G401.6 (cell line): ENCODE results near the gene PLEKHA7.

Experiments
- FAIRE-seq: peaks from 2 replicates; lab custom pipeline; 2012; peaks lifted over from hg19 to GRCh38; lab: Jason Lieb, UNC

PLEKHA7 gene

DNA sequence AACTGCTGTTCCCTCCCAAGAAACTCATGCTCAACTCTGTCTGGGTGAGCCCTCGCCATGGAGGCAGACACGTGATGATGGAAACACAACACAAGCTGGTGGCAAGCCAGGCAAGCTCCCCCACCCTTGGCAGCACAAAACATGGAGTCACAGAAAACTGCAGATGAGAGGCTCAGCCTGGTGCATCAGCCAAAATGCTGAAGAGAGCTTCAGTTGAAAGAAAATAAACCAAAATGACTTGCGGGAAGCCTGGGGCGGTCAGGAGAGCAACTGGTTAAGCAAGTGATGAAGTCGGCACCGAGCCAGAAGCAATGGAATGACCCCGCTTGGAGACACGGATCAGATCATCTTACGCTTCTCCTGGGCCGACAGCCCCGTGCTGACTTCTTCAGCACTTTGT lies 207.4 kb downstream of the PLEKHA7 start:
- FAIRE-seq: no peak

DNA sequence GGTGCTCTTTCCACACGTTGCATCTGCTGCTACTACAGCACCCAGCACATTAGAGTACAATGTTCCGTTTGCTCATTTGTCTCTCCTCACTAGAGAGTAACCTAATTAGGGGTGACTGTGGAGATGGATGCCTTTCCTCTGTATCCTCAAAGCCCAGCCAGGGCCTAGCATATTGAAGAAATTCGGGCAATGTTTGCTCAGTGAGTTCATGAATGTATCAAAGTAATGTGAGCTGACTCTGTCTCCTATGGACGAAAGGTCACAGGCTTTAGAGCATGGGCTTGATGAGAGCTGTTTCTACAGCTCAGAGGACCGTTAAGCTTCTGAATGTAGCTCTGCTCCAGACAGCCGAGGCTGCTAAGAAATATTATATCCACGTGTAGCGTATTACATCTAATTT lies 208.3 kb downstream of the PLEKHA7 start:
- FAIRE-seq: no peak

DNA sequence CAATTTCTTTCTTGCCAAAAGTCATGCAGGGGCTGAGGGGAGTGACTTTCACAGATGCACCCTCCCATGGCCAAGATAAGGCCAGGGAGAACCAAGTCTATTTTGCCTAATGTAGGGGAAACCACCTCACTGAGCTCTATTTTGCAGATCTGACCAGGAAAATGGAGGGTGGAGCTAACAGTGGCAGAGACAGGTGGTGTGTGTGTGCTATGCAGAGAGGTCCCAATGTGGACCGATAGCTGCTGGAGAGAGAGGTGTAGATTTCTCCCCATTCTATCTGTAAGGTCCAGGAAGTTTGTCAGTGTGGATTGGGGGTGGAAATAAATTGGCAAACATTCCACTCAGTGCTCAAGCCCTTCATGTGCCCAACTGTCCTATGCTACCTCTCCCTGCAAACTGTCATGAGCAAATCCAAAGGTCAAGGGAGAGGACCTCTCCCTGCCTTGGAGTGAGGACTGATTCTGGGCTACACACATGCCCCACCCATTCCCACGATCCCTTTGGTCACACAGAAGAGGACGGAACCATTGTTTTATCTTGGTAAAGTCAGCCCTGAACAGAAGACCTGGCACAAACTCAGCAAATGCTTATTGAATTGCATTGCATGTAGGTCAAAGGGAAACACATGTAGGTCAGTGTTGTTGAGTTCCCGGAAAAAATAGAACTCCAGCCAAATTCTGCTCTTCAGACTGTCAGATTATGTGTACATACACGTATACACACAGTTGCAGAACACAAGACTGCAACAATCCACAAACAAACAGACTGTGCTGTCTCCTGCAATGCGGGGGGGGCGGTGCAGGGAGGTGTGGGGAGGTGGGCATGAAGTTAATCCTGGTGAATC lies 209.9 kb downstream of the PLEKHA7 start:
- no peak for FAIRE-seq

DNA sequence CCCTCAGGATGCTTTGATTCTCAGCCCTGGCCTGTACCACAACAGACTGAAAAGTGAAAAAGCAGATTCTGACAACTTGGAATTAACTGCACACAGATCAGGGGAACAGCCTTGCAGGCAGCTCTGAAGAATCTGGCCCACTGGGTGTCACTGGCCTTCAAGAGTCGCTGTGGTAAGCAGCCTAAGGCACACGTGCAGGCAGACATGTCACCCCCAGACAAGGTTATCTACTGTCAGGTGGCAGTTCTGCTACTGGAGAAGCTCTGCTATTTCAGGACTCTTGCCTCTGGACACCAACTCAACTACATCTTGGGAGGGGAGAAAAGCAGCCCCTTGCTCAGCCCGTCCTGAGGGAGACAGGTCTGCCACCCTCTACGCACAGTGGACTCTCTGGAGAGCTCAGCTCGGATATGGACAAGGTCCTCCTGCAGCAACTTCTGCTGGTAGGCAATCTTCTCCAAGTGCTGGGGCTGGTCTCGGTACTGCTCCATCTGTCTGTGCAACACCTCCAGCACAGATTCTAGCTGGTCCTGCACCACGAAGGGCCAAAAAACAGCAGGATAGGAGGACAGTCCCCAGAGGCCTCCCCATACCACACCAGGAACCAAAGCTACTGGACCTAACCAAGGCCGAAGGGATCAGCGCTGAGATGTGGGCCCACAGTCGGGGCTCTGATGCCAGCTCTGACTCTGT lies 212.8 kb downstream of the PLEKHA7 start:
- no peak for FAIRE-seq

DNA sequence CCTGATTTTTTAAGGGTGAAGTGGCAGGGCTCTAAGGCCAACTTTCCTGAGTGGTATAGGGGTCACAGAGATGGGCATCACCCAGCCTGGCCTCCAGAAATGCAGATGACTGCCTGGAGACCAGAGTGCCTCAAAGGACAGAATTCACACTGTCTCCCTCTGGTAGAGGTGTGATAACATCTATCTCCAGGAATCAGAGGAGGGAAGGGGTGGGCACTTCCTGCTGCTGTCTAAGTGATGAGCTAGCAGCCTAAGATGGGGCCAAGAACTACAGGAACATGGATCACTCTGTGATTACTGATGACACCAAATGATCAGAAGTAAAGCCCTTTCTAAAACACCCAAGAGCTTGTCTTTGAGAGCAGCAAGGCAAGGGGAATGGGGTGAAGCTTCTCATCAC lies 213.8 kb downstream of the PLEKHA7 start:
- no peak for FAIRE-seq

DNA sequence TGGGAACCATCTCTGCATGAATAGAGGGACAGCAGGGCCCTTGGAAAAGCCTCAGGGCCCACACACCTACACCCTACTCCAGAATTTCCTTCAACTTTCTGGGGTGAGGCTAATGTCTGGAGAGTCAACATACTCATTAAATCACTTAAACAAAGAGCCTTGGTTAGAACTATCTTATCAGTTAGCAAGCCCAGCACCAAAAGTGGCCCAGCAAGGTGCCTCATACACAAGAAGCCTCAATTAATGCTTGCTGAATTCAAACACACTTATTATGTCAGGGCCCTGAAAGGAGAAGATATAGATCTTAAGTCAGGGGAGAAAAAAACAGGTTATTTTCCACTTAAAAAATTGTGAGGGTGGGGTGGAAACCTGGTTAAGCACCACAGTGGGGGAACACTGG lies 214.3 kb downstream of the PLEKHA7 start:
- FAIRE-seq: no peak

DNA sequence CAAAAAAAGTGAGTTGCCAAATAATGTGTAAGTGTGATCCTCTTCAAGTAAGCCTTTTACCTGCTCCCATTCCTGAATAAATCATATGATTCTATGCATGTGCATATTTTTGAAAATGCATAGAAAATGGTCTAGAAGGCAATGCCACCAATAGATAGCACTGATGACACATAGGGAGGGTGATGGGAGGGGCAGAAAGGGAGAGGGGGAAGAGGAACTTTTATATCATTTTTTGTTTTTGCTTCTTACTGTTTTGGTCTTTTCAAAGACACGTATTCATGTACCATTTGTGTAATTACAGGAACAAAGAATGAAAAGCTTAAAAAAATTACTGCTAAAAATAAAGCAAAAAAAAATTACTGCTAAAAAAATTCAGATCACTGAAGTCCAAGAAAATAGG lies 215.0 kb downstream of the PLEKHA7 start:
- no peak for FAIRE-seq

DNA sequence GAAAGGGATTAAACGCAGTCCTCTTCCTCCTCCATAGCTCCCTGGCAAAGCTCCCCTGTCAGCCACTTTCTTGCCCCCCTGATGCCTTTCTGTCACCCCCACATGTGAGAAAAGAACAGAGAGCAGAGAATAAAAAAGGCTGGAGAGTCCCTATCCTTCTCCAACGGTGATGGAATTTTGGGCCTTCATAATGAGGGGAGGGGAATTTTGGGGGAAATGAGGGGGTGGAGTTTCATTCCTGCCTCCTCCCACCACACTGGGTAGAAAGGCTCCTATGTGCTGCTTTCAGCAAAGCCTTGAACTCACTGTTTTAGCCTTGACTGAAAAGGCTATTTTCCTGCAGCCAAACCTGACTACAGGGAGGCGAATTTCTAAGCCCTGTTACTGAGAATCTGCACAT lies 216.4 kb downstream of the PLEKHA7 start:
- FAIRE-seq: no peak

DNA sequence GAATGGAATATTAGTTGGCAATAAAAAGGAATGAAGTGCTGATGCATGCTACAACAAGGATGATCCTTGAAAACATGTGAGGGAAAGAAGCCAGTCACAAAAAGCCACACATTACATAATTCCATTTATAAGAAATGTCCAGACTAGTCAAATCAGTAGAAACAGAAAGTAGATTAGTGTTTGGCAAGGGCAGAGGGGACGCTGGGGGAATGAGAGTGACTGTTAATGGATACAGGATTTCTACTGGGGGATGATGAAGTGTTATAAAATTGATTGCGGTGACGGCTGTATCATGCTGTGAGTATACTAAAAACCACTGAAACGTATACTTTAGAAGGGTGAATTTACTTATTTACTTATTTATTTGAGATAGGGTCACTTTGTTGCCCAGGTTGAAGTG lies 217.9 kb downstream of the PLEKHA7 start:
- no peak for FAIRE-seq

DNA sequence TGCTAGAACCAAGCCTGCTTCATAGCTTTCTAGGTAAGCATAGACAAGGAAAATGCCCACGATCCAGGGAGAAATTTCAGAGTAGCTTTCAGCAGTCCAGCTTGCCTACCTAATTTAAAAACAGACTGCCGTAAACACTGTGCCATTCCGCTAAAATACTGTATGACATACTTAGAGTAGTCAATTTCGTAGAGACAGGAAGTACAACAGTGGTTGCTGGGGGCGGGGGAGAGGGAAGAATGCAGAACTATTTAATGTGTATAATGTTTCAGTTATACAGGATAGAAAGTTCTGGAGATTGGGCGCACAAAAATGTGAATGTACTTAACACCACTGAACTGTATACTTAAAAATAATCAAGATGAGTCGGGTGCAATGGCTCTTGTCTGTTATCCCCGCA lies 219.1 kb downstream of the PLEKHA7 start:
- FAIRE-seq: no peak

DNA sequence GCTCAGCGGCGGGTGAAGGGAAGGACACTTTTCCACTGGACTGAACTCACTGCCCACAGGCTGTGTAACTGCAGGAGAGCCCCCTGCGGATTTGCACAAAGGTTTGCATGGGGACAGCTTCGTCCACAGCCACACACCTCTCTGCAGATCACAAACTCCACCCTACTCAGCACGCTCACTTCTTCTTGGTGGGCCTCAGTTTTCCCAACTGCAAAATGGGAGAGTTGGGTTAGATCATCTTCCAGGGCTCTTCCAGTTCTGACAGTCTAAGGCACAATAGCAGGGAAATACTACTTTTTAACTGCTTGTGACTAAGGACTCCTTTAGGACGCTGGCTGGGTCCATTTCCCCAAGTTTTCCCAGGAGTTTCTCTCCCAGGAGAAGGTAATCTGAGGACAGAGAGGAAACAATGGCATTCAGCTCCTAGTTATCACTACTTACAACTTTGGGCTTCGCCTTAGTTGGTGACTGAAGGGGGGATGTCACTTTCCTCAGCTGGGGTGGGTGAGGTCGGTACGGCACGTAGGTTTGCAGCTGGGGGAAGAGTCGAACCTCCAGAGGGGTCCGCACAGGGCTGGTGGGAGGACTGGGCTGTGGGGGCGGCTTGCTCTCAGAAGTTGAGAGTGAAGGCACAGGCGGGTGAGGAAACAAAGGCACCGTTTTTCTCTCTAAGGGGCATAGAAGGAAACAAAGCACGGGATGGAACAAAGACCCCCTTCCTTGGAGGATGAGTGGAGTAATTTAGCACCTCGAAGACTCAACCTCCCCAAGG lies 220.0 kb downstream of the PLEKHA7 start:
- FAIRE-seq: no peak

DNA sequence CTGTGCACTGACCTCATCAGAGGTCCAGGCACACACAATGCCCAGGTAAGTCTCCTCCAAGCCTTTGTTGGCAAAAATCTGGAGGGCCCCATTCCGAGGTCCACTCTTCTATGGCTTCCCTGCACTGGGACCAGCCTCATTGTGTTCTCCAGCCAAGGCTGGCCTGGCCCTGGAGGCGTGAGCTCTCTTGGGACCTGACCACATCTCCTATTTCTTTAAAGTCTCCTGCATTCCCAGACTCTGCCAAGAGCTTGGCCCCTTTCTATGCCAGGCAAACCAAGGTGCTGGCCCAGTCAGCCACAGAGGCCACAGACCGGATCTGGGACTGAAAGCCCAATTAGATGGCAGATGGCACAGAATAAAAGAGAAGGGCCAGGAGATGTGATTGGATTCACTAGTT lies 220.7 kb downstream of the PLEKHA7 start:
- no peak for FAIRE-seq

DNA sequence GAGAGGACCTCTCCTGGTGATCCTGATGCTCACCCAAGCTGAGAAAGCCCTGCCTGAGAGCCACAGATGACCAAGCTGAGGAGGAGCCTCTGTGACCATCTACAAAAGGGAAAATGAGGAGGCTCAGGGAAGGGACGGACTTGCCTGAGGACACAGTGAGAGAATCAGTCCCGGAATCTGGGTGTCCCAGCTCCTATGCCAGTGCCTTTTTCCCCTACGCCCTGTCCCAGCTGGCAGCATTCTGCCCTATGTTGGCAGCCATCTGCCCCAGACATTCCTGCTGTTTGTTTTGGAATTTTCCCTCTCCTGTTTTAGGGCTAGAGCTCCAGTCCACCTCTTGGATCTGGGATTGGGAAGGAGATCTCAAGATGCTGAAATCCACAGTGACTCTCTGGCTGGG lies 221.2 kb downstream of the PLEKHA7 start:
- no peak for FAIRE-seq

DNA sequence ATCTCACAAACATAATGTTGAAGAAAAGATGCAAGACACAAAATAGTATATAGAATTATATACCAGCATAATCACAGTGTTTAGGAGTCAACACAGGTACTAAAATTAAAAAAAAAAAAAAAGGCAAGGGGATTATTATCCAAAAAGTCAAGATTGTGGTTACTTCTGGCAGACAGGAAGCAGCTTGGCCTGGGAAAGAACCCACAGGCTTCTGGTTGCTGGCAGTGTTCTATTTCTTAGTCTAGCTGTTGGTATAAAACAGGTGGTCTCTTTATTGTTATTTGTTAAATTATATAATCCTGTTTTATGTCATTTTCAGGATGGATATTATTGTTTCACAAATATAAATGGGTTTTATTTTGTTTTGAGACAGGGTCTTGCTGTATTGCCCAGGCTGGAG lies 221.8 kb downstream of the PLEKHA7 start:
- FAIRE-seq: no peak

DNA sequence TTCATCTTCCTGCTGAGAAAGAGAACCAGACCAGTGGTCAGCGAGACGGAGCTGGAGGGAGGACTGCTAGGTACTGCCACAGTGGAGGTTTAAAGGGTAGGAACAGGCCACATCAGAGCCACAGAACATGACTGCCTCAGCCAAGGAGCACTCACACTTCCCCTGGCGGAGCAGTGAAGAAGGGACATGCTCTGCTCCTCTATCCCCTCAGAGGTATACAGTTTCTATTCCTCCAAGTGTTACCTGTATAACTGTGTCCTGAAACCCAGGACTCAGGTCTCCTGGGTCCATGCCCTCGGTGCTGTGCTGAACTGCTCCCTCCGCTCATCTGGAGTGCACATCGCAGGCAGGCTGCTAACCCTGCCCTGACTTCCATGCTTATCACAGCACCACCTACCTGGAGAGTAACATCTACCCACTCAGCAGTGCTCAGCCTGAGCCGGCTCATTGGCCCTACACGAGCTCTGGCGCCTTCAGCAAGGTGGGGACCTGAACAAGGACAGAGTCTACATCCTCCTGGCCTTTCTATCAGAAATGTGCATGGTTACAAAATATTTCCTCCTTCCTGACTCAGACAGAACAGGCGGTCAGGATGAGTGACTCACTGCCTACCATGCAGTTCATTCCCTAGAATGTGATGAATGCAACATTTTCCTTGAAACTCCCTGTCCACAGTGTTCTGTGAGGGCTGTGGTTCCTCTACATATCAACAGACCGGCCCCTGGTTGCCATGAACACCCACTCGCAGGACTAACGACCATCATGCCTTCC lies 222.8 kb downstream of the PLEKHA7 start:
- FAIRE-seq: no peak

DNA sequence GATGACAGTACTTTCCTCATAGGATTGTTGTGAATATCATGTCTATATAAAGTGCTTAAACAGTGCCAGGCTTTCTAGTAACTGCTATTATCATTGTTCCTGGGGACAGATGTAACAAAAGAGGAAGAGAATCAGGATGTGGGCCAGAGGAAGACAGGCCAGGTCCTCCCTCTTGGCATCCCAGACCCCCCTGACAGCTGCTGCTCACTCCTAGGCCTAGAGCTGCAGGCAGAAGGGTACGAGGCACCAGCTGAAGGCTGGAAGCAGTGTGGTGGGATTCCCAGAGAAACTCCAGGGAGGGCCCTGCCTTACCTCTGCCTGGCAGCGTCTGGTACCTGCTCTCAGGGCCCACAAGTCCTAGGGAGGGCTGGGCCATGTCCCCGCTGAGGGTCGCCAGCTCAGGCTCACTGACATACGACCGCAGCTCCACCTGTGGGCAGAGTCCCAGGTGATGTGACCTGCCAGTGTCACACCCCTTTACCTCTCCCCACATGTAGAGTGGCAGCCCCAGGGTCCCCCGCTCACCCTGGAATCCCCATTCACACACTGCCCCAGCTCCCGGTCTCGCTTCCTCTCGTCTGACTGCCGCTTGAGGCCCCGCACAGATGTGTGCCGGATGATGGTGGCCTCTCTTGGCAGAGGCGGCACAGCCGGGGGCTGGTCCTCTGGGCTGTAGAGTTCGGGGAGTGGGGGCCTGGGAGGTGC lies 223.6 kb downstream of the PLEKHA7 start:
- FAIRE-seq: no peak

DNA sequence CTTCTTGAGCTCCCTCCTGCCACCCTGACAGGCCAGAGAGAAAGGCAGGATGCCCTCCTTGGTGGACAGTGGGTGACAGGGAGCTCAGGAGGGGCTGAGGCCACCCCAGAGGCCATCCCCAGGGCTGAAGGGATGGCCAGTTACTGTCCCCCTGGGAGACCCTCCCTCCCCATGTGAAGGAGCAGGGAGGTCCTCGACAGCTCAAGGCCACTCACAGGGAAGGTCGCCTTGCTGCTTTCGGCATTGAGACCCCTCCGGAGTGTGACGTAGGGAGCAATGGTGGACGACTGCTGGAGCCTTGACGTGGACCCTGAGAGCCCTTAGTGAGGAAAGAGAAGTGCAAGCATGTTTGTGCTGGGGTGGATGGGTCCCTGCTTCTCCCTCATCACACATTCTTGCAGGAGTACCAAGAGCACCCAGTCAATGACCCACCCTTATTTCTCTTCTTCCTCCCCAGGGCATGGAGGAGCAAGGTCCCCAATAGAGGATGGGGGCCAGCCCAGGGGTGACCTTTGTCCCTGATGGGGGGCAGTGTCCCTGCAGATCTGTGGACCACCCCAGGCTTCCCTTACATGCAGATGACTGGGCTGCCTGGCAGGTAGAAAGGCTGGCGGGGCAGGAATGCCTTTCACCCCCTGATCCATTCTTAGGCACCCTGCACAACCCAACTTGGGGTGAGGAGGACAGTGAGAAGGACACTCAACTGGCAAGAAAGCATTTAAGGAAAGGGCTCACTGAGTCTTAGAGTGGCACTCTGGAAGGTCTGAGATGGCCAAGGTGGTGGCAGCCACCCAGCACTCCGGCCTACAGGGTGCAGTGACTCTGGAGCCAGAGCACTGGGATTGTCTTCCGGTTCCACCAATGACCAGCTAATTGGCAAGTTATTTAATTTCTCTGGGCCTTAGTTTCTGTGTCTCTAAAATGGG lies 224.4 kb downstream of the PLEKHA7 start:
- FAIRE-seq: no peak

DNA sequence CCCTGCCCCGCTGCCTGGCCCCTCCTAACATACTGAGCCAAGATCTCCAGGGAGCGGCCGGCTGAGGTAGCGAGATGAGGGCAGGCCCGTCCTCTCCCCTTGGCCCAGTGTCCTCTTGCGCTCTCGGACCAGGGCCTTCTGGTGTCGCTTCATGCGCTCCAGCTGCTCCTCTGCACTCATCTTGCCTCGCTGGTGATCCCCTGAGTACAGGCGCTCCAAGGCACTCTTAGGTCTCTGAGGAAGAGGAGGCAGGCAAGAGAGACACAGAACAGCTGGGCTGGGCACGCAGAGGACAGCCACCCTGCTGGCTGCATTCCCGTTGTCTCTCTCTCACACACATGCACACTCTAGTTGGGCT lies 225.2 kb downstream of the PLEKHA7 start:
- no peak for FAIRE-seq

DNA sequence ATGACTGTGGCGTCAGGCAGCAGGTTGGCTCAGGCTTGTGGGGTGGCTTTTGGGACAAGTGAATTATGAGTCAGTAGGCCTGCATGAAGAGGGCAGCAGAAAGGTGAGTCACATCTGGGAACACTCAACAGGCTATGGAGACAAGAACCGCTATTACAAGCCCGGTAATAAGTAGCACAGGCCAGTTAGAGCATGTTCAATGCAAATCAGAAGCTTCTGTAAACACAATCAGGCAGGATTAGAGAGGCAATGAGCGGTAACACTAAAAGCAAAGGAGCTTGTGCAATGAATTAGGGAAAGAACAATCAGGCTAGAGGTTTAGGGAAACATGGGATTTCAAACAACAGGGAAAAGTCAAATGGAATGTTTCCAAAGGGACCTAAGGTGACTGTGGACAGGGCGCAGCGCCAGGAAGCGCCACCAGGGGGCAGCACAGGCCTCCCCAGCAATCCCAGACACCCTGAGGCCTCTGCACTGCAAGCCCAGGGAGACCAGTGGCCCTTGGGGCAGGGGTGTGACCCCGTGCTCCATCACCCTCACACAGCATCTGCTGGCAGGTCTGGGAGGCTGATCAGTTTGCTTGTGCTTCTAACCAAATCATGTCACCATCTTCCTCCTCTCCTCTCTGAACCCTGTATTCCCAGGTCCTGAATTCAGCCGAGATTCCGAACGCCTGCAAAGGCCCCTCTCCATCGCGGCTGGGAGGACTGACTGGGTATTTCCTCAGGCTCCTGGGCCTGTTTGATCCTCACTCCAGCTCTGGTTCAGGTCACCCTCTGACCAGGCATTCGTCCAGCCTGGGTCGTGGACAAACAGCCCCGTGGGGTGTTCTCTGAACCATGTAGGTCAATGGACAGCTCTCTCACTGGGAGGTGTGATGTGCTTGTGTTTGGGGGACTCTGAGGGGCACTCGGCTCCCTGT lies 225.8 kb downstream of the PLEKHA7 start:
- no peak for FAIRE-seq
